HG03457 (cell line): ENCODE results near the gene MAN1A2.

Experiments used
- ATAC-seq: cut with Tn5 transposase; IDR thresholded peaks from one replicate; pipeline ENCODE4 v1.9.1; 2021; ENCODE audit warnings: moderate number of reproducible peaks; ENCODE audit not compliant: unreplicated experiment

MAN1A2 gene

DNA sequence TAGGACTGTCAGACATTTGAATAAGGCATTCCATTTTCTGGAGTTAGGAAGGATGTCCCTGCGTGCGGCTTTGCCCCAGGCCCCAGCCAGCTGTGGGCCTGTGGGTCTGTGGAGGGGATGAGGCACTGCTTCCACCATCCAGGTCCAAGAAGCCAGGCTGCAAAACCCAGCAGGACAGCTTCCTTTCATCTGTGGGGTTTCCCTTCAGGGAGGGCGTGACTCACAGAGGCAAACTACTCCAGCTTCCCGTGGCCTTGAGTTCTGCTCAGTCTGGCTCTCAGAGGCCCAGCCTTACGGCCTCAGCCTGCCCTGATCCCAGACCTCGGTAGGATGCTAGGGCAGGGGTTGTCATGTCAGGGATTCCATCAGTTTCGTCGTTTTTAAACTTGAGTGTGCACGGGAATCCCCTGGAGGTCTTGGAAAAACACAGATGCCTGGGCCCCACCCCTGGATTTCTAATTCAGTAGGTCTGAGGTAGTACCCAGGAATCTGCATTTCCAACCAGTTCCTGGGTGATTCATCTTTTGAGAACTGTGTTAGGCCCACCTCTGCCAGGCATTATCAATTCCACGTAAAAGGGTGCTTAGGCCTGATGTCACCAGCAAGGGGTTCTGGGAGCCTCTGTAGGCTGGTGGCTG lies 206.3 kb downstream of the MAN1A2 start:
- ATAC-seq, result no peak

DNA sequence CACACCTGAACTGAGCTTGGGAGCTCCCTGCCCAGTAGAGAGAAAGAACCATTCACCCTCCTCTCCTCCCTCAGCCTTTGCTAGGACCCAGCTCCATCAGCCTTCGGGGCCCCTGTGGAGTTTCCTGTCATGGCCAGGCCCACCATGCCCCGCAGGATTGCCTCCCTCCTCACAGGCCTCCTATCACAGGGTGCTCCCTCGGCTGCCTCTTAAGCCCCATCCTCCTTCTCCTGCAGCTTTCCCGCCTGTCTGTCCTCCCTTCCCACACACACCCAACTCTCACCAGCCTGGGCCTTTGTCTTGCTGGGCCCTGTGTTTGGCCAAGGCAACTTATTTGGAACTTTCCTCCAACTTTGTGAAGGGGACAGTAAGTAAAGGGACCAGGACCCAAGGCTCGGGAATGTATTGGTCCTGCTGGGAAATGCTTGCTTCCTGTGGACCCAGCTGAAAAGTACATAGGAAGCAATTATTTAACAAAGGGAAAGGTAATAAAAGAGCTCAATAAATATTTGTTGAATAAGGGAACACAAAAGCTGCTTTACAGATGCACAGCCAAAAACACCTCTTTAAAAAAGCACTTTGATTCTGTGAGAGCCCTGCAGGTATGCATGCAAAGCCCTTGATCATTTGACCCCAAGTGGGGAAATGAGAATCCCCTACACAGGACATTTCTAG lies 207.0 kb downstream of the MAN1A2 start:
- no peak for ATAC-seq

DNA sequence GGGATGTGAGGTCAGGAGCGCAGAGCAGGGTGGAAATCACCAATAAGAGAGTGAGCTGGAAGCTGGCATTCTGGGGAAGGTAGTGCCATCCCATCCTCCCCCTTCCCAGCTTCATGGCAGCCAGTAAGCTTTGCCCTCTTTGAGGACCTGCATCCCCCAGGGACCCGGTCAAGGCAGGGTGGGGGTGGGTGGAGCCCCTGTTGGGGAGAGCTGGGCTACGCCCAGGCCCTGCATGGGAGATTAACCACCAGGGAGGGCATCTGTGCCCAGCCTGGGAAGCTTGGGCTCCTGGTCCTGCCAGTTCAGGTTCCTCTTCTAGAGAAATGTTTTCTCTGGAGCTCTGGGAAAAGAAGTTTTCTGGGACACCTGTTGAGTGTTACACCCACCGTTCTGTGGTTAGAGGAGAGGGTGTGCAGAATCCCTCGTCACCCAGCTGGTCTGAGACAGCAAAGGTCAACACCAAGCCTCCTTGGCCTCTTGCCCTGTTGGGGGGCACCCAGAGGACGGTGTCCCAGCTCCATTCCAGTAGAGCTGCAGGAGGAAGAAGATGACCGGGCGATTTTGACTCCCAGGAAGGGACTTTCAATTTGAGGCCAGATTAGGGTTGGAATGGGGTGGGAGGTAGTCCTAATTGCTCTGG lies 208.5 kb downstream of the MAN1A2 start:
- no peak for ATAC-seq

DNA sequence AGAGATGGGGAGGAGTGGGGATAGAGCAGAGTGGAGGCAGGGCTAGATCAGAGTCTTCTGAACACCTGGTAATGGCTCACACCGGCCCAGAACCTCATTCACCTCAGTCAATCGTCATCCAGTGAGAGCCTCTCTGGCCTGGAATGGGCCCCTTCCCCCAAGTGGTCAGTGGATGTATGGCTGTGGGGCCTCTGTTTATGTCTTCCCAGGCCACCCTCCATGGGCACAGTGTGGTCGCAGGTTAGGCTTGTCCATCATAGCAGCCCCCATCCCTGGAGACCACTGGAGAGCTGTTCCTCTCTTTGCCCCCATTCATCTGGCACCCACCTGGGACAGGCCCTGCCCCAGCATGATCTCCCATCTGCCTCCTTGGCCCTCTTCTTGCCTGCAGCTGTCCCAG lies 209.0 kb downstream of the MAN1A2 start:
- no peak for ATAC-seq

- no peak for ATAC-seq
Measured at GRCh38 chr1:117577191-117577885, 210.1 kb downstream of the MAN1A2 start.

DNA sequence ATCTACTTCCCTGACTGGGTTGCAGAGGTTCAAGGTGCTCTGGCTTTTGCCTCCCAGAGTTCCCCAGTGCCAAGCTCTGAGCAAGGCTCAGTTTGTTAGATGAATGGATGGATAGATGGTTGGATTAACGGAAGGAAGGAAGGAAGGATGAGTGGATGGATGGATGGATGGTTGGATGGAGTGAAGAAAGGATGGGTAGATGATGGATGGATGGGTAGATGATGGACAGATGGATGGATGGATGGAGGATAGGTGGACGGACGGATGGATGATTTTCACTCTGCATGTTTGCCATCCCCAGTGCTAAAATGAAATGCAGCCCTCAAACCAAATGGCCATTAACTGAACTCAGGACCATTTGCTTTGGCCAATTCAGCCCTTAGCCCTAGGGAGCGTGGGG lies 211.2 kb downstream of the MAN1A2 start:
- ATAC-seq, result no peak
